GM19455 (cell line): Measurements from ENCODE around the gene NDUFAF2.

Experiments used
- ATAC-seq: cut with Tn5 transposase; IDR thresholded peaks from one replicate; pipeline ENCODE4 v1.9.1; 2021; ENCODE audit not compliant: unreplicated experiment

The NDUFAF2 gene

GRCh38 chr5:61114441-61114840, 169.4 kb downstream of the NDUFAF2 start:
- ATAC-seq: no peak

GRCh38 chr5:61115968-61116367, 171.0 kb downstream of the NDUFAF2 start:
- no peak for ATAC-seq

GRCh38 chr5:61119066-61119465, 174.1 kb downstream of the NDUFAF2 start:
- no peak for ATAC-seq

GRCh38 chr5:61120534-61120933, 175.5 kb downstream of the NDUFAF2 start:
- ATAC-seq: no peak

- no peak for ATAC-seq
These were observed 178.1 kb downstream of the NDUFAF2 start for GRCh38 chr5:61123145-61123544.

GRCh38 chr5:61130289-61130688, 185.3 kb downstream of the NDUFAF2 start:
- no peak for ATAC-seq

- ATAC-seq: no peak
These were observed 187.6 kb downstream of the NDUFAF2 start for GRCh38 chr5:61132559-61132958.

GRCh38 chr5:61137835-61138234, 192.8 kb downstream of the NDUFAF2 start:
- ATAC-seq: no peak

GRCh38 chr5:61139094-61139873, 194.3 kb downstream of the NDUFAF2 start:
- ATAC-seq: no peak

GRCh38 chr5:61139931-61140330, 194.9 kb downstream of the NDUFAF2 start:
- no peak for ATAC-seq

- ATAC-seq: no peak
These were observed 196.8 kb downstream of the NDUFAF2 start for GRCh38 chr5:61141801-61142200.

GRCh38 chr5:61142391-61142790, 197.4 kb downstream of the NDUFAF2 start:
- ATAC-seq: no peak

- ATAC-seq: no peak
These were observed 197.8 kb downstream of the NDUFAF2 start for GRCh38 chr5:61142811-61143210.

- ATAC-seq: no peak
These were observed 203.5 kb downstream of the NDUFAF2 start for GRCh38 chr5:61148515-61148914.

GRCh38 chr5:61151893-61152292, 206.9 kb downstream of the NDUFAF2 start:
- ATAC-seq: no peak

- no peak for ATAC-seq
These were observed 214.1 kb downstream of the NDUFAF2 start for GRCh38 chr5:61159070-61159469.

GRCh38 chr5:61159836-61160235, 214.8 kb downstream of the NDUFAF2 start:
- ATAC-seq: no peak

GRCh38 chr5:61160497-61160896, 215.5 kb downstream of the NDUFAF2 start:
- no peak for ATAC-seq

GRCh38 chr5:61162010-61162831, 217.2 kb downstream of the NDUFAF2 start, which contains the start of gene SMIM15:
Gene SMIM15 (minus strand): TSS chr5:61162468. CDS start chr5:61160171, 2,297 bp downstream.
- peak; percentile 98 for ATAC-seq

GRCh38 chr5:61162832-61163567, 218.0 kb downstream of the NDUFAF2 start:
- no peak for ATAC-seq

- ATAC-seq: no peak
These were observed 218.9 kb downstream of the NDUFAF2 start for GRCh38 chr5:61163905-61164304.
